SU-DHL-6 (cell line): ENCODE results near the gene C10orf120.

Source experiments
- H2AFZ ChIP-seq: fragments of 200-600 bp; sonication (generic); 2 replicates; pipeline ENCODE4 v1.6.1; 2014; ENCODE audit warnings: low read depth, mild to moderate bottlenecking, moderate library complexity, mixed read lengths, antibody characterized with exemption, low read length; ENCODE audit not compliant: severe bottlenecking
- H3F3A ChIP-seq: fragments of 200-600 bp; shearing (Covaris generic); 2 replicates; pipeline ENCODE4 v1.6.0; 2016; ENCODE audit warnings: antibody characterized with exemption, mild to moderate bottlenecking; ENCODE audit not compliant: insufficient read depth
- H3K27ac ChIP-seq: fragments of 200-600 bp; sonication (generic); 2 replicates; pipeline ENCODE4 v1.5.1; 2016; ENCODE audit warnings: low read depth, mild to moderate bottlenecking, low read length, moderate library complexity, mixed read lengths
- H3K27me3 ChIP-seq: fragments of 200-600 bp; sonication (generic), shearing (Covaris generic); 2 replicates; pipeline ENCODE4 v1.6.0; 2014; ENCODE audit warnings: mild to moderate bottlenecking, low read length
- H3K36me3 ChIP-seq: fragments of 200-600 bp; sonication (generic); 2 replicates; pipeline ENCODE4 v1.6.1; 2014; ENCODE audit warnings: mild to moderate bottlenecking, low read length, mixed read lengths
- H3K4me2 ChIP-seq: fragments of 300-600, 200-600 bp; shearing (Covaris generic), sonication (generic); 2 replicates; pipeline ENCODE4 v1.6.0; 2014; ENCODE audit warnings: low read length, low read depth, mild to moderate bottlenecking; ENCODE audit not compliant: poor library complexity, severe bottlenecking
- H3K4me3 ChIP-seq: fragments of 200-600 bp; sonication (generic); 2 replicates; pipeline ENCODE4 v1.5.1; 2014; ENCODE audit warnings: antibody characterized with exemption, low read length, mild to moderate bottlenecking, mixed read lengths; ENCODE audit not compliant: insufficient read depth, poor library complexity, severe bottlenecking
- H3K79me2 ChIP-seq: fragments of 200-600 bp; sonication (generic); 2 replicates; pipeline ENCODE4 v1.6.1; 2014; ENCODE audit warnings: mild to moderate bottlenecking, low read length, moderate library complexity; ENCODE audit not compliant: insufficient read depth
- H3K9ac ChIP-seq: fragments of 200-600 bp; sonication (generic); 2 replicates; pipeline ENCODE4 v1.7.0; 2014; ENCODE audit warnings: mild to moderate bottlenecking, low read length
- H3K9me2 ChIP-seq: fragments of 200-600 bp; sonication (generic); replicated peaks from 2 replicates; pipeline ENCODE4 v1.6.1; 2014; ENCODE audit warnings: low read length; ENCODE audit not compliant: insufficient read depth
- H3K9me3 ChIP-seq: fragments of 200-600 bp; sonication (generic); 2 replicates; pipeline ENCODE4 v1.6.1; 2014; ENCODE audit warnings: low read length, mixed read lengths; ENCODE audit not compliant: insufficient read depth
- H4K20me1 ChIP-seq: fragments of 200-600 bp; sonication (generic); 2 replicates; pipeline ENCODE4 v1.6.1; 2014; ENCODE audit warnings: low read depth, mild to moderate bottlenecking, antibody characterized with exemption, low read length, moderate library complexity, mixed read lengths
- EZH2phosphoT487 ChIP-seq: fragments of 200-600 bp; sonication (generic), shearing (Covaris generic); conservative IDR thresholded peaks from 2 replicates; pipeline ENCODE4 v1.6.1; 2018; ENCODE audit warnings: mild to moderate bottlenecking, antibody characterized with exemption, low read length, moderate library complexity, mixed read lengths
- TF ChIP-seq, protein P1 (sequence below): fragments of 200-600 bp; sonication (generic); IDR thresholded peaks from one replicate; pipeline ENCODE4 v1.5.1; 2017; ENCODE audit warnings: antibody characterized with exemption, mild to moderate bottlenecking, low read length, moderate library complexity; ENCODE audit not compliant: insufficient read depth, poor library complexity, severe bottlenecking

Gene C10orf120

DNA sequence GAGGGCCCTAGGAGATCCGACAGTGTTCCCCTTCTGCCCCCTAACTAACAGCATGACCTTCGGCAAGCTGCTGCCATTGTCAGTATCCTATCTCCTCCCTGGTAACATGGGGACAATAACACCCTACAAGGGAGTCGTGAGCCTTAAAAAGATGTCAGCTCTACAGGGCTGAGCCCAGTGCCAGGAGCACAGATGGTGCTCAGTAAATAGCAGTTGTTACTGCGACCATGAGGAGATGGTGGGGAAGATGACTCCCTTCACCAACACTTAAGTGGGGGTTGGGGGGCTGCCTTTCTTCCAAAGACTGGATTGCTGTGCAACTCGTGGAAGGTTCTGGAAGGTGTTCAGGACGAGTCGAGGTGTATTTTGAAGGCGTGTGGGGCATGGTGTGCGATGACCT lies 29.5 kb upstream of the C10orf120 start:
- Histone ChIP-seq H2AFZ (no peak overlapping the region), H3K79me2 (no peaks in the 10 kb centered on the region), H3K36me3 (no peaks in the 10 kb centered on the region), H3K4me3 (no peak overlapping the region), H3K9me3 (no peaks in the 10 kb centered on the region), H4K20me1 (no peaks in the 10 kb centered on the region), H3F3A (no peaks in the 10 kb centered on the region), H3K9ac (no peak overlapping the region), H3K27me3 (no peaks in the 10 kb centered on the region), H3K27ac (no peak overlapping the region), H3K9me2 (no peaks in the 10 kb centered on the region), H3K4me2 (no peak overlapping the region)
- TF ChIP-seq, protein P1, sequence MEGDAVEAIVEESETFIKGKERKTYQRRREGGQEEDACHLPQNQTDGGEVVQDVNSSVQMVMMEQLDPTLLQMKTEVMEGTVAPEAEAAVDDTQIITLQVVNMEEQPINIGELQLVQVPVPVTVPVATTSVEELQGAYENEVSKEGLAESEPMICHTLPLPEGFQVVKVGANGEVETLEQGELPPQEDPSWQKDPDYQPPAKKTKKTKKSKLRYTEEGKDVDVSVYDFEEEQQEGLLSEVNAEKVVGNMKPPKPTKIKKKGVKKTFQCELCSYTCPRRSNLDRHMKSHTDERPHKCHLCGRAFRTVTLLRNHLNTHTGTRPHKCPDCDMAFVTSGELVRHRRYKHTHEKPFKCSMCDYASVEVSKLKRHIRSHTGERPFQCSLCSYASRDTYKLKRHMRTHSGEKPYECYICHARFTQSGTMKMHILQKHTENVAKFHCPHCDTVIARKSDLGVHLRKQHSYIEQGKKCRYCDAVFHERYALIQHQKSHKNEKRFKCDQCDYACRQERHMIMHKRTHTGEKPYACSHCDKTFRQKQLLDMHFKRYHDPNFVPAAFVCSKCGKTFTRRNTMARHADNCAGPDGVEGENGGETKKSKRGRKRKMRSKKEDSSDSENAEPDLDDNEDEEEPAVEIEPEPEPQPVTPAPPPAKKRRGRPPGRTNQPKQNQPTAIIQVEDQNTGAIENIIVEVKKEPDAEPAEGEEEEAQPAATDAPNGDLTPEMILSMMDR = no peak
- no peak for TF ChIP-seq EZH2phosphoT487

DNA sequence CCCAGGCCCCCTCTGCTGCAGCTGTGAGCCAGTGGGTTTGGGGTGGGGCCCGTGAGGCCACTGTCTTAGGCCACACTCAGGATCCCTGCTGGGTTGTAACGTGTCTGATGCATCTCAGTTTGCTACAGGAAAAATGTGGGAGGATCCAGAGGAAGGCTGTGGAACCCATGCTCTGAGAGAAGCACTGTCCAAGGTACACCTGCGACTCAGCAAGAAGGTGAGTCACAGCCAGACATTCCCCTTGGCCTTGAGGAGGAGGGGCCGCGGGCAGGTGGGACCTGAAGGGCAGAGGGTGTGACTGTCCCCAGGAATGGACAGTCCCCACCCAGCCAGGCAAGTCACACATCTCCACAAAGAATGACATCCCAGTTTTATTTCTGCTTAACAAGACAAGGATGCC lies 27.8 kb upstream of the C10orf120 start:
- no peaks in the 10 kb centered on the region for H3K79me2 ChIP-seq
- H3K27me3 ChIP-seq = no peaks in the 10 kb centered on the region
- no peak overlapping the region for H3K9ac ChIP-seq
- no peaks in the 10 kb centered on the region for H3K36me3 ChIP-seq
- H3K9me2 ChIP-seq = no peaks in the 10 kb centered on the region
- H3F3A ChIP-seq = no peaks in the 10 kb centered on the region
- no peaks in the 10 kb centered on the region for H3K9me3 ChIP-seq
- H3K4me2 ChIP-seq = no peak overlapping the region
- H4K20me1 ChIP-seq = no peaks in the 10 kb centered on the region
- no peak for TF ChIP-seq EZH2phosphoT487
- TF ChIP-seq, protein P1 = no peak
- H2AFZ ChIP-seq = no peak overlapping the region
- H3K4me3 ChIP-seq = no peak overlapping the region
- no peak overlapping the region for H3K27ac ChIP-seq

DNA sequence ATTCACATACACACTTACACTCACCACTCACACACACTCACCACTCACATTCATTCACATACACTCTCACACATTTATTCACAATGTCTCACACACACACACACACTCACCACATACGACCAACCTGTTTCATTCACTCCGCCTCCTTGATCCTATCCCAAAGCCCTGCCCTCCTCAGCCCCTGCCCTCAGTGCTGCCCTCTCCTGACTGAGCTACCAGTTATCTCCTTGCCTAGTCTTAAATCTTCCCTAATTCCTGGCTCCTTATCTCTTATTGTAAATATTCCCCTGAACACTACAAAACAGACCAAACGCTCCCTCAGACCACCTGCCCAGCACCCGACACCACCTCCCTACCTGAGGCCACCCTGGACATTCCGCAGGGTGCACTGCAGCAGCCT lies 26.1 kb upstream of the C10orf120 start:
- no peaks in the 10 kb centered on the region for H3K9me3 ChIP-seq
- no peaks in the 10 kb centered on the region for H4K20me1 ChIP-seq
- H3K9me2 ChIP-seq = no peaks in the 10 kb centered on the region
- H3K9ac ChIP-seq = no peak overlapping the region
- no peak for TF ChIP-seq EZH2phosphoT487
- TF ChIP-seq, protein P1 = no peak
- H2AFZ ChIP-seq = no peak overlapping the region
- H3F3A ChIP-seq = no peaks in the 10 kb centered on the region
- no peak overlapping the region for H3K4me3 ChIP-seq
- no peaks in the 10 kb centered on the region for H3K27me3 ChIP-seq
- H3K36me3 ChIP-seq = no peaks in the 10 kb centered on the region
- H3K79me2 ChIP-seq = no peaks in the 10 kb centered on the region
- no peak overlapping the region for H3K27ac ChIP-seq
- H3K4me2 ChIP-seq = no peak overlapping the region

DNA sequence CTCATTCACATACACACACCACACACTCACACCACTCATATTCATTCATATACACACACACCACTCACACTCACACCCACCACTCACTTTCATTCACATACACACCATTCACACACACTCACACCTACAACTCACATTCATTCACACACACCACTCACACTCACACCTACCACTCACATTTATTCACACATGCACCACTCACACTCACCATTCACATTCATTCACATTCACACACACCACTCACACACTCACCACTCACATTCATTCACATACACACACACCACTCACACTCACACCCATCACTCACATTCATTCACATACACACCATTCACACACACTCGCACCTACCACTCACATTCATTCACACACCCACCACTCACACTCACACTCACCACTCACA lies 25.4 kb upstream of the C10orf120 start:
- H3K9me2 ChIP-seq = no peaks in the 10 kb centered on the region
- no peaks in the 10 kb centered on the region for H4K20me1 ChIP-seq
- H2AFZ ChIP-seq = no peak overlapping the region
- no peaks in the 10 kb centered on the region for H3K9me3 ChIP-seq
- no peak overlapping the region for H3K4me3 ChIP-seq
- no peaks in the 10 kb centered on the region for H3K27me3 ChIP-seq
- H3K9ac ChIP-seq = no peak overlapping the region
- no peak overlapping the region for H3K4me2 ChIP-seq
- no peaks in the 10 kb centered on the region for H3K36me3 ChIP-seq
- no peak overlapping the region for H3K27ac ChIP-seq
- H3F3A ChIP-seq = no peaks in the 10 kb centered on the region
- TF ChIP-seq, protein P1 = no peak
- no peak for TF ChIP-seq EZH2phosphoT487
- no peaks in the 10 kb centered on the region for H3K79me2 ChIP-seq
